HG03558 (cell line): Measurements from ENCODE around the gene ELF3.
"Not testable (repeated sequence)": the region's sequence is repeated elsewhere in the genome, so short reads cannot be mapped to it uniquely, and the experiment has no call there.

ENCODE experiments used
- ATAC-seq: cut with Tn5 transposase; IDR thresholded peaks from one replicate; pipeline ENCODE4 v1.9.1; 2021; ENCODE audit warnings: moderate number of reproducible peaks; ENCODE audit not compliant: unreplicated experiment; ENCODE audit errors: extremely low read depth

ELF3 gene

GRCh38 chr1:202010180-202011015 is at the start of gene ELF3:
TSS of gene ELF3 (plus strand) at chr1:202010587. CDS start at chr1:202011137, 550 bp downstream.
- ATAC-seq: no peak

- ATAC-seq: not testable (repeated sequence)
Observed at GRCh38 chr1:201962382-201962781, 48.0 kb upstream of the ELF3 start.

GRCh38 chr1:201964261-201964660 is 46.1 kb upstream of the ELF3 start:
- no peak for ATAC-seq

- no peak for ATAC-seq
Observed at GRCh38 chr1:201966171-201966570, 44.2 kb upstream of the ELF3 start.

GRCh38 chr1:201968202-201968925 is 42.0 kb upstream of the ELF3 start:
- ATAC-seq: no peak

GRCh38 chr1:201970334-201971159 is 39.8 kb upstream of the ELF3 start:
- ATAC-seq: no peak

- no peak for ATAC-seq
Observed at GRCh38 chr1:201982082-201982622, 28.2 kb upstream of the ELF3 start.

GRCh38 chr1:201982623-201983379 is 27.6 kb upstream of the ELF3 start, which contains the start of gene RNPEP:
TSS of gene RNPEP (plus strand) at chr1:201982648. CDS start at chr1:201982667, 19 bp downstream.
- peak; percentile 38 for ATAC-seq

- ATAC-seq: peak; percentile 16
Observed at GRCh38 chr1:201983380-201983805, 27.0 kb upstream of the ELF3 start.

GRCh38 chr1:201984446-201984845 is 25.9 kb upstream of the ELF3 start:
- no peak for ATAC-seq

GRCh38 chr1:201985355-201985754 is 25.0 kb upstream of the ELF3 start:
- ATAC-seq: no peak

- ATAC-seq: no peak
Observed at GRCh38 chr1:201988601-201989000, 21.8 kb upstream of the ELF3 start.

- no peak for ATAC-seq
Observed at GRCh38 chr1:201989354-201990128, 20.8 kb upstream of the ELF3 start.

GRCh38 chr1:201990427-201990826 is 20.0 kb upstream of the ELF3 start:
- ATAC-seq: no peak

GRCh38 chr1:201999625-202000238 is 10.7 kb upstream of the ELF3 start:
- ATAC-seq: no peak

GRCh38 chr1:202002507-202002906 is 7.9 kb upstream of the ELF3 start:
- no peak for ATAC-seq

GRCh38 chr1:202004711-202005110 is 5.7 kb upstream of the ELF3 start:
- ATAC-seq: no peak

- ATAC-seq: no peak
Observed at GRCh38 chr1:202005958-202006357, 4.4 kb upstream of the ELF3 start.
